NCI-H1048 (cell line): ENCODE measurements around the gene ITPKC.
"Not testable (repeated sequence)": the region's sequence is repeated elsewhere in the genome, so short reads cannot be mapped to it uniquely, and the experiment has no call there.

Experiments used
- DNase-seq: peaks from one replicate; lab custom pipeline; 2025; lab: John Stamatoyannopoulos, UW

ITPKC gene

DNA sequence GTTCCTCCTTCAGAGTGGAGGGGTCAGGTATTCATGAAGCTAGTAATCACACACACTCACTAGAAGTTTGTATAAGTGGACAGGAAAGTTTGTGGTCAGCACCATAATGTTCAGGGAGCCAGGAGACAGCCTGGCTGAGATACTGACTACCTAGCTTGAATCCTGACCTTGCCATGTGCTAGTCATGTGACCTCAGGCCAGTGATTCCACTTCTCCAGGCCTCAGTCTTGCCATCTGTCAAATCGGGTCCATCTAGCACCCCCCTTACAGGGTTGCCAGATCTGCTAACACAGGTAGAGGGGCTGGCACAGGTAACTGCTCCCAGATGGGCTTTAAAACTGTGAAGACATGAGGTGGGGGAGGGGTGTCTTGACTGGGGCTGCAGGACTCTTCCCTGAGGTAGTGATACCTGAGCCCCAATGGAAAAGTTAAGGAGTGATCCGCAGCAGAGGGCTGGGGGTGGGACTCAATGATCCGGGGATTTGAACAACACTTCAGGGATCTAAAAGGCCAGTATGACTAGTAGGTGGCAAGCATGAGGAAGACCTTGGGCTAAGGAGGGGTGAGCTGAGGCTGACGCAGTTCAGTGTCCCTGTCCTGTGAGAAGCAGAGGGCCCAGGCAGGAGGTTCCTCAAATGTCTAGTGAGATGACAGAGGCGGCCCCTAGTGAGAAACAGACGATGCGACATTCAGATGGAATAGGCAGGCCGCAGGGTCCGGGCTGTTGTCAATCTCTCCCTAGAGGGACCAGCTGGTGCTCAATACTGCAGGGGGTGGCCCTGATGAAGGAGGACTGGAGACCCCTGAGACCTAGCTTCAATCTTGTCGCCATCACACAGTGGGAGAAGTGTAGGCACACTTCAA is 24.8 kb downstream of the ITPKC start:
- no peak for DNase-seq

DNA sequence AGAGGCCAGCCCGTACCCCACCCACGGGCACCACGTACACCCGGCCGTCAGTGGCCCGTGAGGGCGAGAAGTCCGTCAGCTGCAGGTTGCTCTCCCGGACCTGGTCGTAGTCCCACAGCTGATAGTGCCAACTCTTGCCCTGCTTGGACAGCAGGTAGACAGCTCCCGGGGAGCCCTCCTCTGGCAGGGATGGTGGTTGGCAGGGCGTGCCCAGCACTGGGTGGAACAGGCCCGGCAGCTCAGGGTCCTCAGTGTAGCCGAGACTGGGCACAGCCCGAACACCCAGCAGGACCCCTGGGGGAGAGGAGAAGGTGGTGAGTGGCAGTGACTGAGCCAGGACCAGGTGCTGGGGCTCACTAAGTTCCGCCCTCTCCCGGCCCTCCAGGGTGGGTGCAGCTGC is 25.6 kb downstream of the ITPKC start:
- no peak for DNase-seq

DNA sequence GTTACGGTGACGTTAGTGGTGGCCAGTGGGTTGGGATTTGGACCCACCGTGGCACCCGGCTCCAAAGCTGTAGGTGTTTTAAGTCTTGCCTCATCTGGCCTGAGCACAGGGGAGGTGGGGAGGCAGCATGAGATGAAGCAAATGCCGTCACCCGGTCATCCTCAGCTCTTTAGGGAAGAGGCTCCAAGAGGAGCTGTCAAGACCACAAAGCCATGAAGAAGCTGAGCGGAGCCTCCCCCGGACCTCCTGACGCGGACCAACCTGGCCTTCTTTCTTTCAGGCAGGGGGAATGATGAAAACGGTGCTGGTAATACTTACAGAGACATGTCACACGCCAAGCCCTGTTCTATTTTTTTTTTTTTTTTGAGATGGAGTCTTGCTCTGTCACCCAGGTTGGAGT is 26.0 kb downstream of the ITPKC start:
- no peak for DNase-seq

DNA sequence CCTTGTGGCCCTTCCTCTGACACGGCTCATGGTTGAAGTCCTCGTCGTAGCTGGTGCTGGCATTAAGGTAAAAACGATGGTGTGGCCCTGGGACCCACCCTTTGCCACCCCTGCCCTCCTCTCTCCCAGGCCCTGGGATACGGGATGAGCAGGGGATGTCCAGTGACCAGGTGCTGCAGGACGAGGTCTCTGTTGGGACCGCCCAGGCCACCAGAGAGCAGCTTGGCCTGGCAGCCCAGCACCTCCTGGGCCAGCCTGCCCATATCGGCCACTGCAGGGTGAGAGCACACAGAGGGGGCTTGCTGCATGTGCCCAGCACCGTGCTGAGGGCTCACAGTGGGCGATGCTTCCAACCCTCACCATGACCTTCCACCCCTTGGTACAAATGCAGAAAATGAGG is 27.0 kb downstream of the ITPKC start:
- no peak for DNase-seq

DNA sequence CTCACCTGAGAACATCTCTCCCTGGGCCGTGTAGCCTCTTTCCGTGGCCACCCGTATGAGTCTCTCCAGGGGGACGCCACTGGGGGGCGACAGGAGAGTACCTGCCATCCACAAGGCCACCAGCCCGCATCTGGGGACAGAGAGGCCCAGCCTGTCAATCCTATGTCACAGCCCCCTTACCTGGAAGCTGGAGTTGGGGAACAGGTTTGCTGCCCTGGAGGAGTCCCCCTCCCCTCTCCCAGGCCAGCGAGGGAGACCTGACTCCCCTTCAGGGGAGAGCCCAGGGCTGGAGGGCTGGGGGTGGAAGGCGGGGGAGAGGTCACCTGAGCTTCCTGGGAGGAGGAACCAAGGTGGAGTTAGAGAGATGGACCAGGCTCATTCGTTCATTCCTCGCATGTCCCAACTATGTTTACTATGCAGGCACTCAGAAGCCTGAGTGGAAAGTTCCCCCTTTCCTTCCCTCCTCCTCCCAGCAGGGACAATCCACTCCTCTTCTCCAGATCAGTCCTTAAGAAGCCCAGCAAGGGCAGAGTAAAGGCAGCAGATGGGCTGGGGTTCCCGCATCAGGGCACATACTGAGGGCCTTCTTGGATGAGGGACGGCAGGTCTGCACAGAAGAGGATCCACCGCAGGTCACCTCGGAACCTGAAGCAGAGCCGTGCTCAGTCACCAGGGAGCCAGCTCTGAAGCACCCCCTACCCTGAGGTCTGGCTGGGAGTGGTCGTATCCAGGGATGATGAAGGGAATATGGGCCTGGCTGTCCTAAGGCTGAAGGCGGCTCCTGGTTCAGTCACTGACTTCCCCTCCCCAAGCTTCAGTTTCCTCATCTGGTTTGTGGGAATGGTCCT is 27.9 kb downstream of the ITPKC start:
- no peak for DNase-seq

DNA sequence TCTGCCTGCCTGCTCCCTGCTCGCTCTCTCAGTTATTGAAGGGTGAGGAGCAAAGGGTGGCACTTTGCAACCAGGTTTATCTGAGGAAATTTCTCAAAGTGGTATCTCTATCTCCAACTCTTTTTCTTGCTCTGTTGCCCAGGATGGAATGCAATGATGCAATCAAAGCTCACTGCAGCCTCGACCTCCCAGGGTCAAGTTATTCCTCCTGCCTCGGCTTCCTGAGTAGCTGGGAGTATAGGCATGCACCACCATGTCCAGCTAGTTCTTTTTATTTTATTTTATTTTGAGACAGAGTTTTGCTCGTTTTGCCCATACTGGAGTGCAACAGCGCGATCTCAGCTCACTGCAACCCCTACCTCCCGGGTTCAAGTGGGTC is 28.5 kb downstream of the ITPKC start:
- DNase-seq = no peak

DNA sequence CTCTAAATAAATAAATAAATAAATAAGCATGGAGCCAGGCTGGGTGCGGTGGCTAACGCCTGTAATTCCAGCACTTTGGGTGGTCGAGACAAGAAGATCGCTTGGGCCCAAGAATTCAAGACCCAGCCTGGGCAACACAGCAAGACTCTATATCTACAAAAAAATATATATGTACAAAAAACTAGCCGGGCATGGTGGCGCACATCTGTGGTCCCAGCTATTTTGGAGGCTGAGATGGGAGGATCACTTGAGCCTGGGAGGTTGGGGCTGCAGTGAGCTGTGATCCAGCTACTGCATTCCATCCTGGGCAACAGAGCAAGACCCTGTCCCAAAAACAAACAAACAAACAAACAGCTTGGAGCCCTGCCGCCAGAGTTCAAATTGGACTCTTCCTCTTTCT is 30.6 kb downstream of the ITPKC start:
- DNase-seq = no peak

DNA sequence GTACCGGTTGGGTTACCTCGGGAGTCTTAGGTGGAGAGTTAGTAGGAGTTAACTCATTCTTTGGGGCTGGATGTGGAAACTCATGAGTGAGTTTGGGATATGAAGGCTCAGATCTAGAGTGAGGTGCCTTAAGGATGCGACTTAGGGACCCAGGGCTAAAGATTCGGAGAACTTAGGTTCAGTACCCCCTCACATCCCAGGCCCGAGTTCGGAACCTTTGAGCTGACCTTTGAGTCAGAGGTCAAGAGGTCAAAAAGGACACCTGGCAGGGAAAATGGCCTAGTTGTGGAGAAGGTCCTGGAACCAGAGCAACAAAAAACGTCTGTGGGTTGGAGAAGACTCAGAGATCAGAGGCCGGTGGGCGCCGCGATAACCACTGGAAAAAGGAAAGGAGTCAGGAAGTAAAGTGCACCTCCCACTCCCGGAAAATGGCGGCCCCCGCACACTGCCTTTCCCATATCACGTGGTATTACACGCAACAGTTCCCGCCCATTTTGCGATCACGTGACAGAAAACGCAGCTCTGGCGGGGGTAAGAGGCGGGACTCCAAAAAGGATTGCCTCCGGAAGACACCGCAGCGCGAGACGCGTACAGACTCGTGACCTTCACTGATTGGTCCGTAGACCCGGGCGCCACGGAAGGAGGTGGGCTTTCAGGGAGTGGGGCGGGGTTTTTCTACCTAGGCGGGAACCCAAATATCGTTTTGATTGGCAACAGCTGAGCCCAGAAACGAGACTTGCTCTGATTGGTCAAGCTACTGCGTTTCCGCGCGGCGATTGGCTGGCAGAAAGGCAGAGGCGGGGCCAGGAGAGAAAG is 33.4 kb downstream of the ITPKC start, which contains the start of gene ACTMAP:
Gene ACTMAP, minus strand, starts transcription at position 420 of the 816 bp plus-strand sequence. CDS start 674 bp downstream, outside the sequence.
- DNase-seq = peak; percentile 98

DNA sequence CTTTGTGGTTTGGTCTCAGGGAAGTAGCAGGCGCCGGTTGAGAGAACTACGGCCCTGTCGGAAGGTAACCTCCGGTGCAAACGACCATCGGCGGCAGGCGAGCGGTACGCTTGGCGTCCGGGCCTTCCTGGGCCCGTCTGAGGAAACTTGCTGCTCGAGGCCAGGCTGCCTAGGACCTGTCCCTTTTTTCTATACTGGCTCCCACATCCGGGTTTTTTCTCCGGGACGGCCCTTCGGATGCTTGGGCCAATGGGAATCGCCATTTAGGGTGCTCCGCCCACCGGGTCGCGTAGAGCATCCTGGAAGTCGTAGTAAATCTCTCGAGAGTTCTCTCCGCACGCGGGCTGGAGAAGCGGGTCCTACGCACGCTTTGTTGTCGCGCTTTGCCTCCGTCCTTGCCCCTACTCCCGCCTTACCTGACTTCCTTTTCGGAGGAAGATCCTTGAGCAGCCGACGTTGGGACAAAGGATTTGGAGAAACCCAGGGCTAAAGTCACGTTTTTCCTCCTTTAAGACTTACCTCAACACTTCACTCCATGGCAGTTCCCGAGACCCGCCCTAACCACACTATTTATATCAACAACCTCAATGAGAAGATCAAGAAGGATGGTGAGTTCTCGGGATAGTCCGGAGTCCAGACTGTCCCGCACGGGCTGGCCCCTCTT is 34.1 kb downstream of the ITPKC start, which contains the start of gene SNRPA:
Gene SNRPA, plus strand, starts transcription at position 330 of the 664 bp plus-strand sequence. Its CDS starts 206 bp downstream, at position 536.
- DNase-seq = peak; percentile 88

DNA sequence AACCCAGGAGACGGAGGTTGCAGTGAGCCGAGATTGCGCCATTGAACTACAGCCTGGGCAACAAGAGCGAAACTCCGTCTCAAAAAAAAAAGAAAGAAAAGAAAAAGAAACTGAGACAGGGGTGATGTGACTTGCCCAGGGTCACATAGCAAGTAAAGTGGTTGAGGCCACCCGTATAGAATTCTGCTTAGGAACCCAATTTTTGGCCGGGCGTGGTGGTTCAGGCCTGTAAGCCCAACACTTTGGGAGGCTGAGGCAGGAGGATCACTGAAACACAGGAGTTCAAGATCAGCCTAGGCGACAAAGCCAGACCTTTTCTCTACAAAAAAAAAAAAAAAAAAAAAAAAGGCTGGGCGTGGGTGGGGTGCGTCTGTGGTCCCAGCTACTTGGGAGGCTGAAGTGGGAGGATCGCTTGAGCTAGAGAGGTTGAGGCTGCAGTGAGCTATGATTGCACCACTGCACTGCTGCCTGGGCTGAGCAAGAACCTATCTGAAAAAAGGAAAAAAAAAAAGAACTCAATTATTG is 35.4 kb downstream of the ITPKC start:
- no peak for DNase-seq

DNA sequence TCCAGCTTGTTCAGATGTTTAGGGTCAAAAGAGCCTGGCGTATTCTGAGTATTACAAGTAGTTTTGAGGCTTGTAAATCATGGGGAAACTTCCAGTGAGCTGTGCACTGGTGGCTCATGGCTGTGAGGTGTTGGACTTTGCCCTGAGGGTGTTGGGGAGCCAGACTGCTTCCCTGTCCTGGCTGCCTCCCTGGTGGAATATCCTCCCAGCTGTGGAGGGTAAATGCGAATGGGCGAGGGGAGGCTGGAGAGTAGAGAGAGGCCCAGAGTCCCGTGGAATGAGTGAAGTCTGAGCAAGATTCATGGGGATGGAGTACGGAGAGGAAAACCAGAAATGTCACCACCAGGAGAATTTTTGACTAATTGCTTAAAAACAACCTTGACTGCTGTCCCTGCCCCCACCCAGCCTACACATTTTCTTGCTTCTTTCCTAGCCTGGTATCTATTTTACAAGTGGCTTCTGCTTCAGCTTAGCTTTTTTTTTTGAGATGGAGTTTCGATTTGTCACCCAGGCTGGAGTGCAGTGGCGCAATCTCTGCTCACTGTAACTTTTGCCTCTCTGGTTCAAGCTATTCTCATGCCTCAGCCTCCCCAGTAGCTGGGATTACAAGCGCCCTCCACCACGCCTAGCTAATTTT is 37.8 kb downstream of the ITPKC start:
- DNase-seq = no peak

DNA sequence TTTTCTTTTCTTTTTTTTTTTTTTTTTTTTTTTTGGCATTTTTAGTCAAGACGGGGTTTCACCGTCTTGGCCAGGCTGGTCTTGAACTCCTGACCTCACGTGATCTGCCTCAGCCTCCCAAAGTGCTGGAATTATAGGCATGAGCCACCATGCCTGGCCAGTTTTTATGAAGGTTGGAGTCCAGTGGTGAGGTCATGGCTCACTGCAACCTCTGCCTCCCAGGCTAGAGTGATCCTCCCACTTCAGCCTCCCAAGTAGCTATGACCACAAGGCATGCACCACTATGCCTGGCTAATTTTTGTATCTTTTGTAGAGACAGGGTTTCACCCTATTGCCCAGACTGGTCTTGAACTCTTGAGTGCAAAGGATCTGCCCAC is 38.3 kb downstream of the ITPKC start:
- DNase-seq = no peak

DNA sequence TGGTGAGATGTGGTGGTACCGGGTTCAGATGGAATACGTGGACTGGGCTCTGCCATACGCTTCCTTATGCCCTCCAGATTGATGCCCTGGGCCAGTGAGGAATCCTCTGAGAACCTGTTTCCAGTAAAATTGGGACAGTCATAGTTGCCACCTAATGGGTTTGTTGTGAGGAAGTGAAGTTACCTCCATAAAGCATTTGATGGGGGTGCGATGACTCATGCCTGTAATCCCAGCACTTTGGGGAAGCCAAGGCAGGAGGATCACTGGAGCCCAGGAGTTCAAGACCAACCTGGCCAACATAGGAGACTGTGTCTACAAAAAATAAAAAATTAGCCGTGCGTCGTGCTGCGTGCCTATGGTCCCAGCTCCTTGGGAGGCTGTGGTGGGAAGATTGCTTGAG is 38.9 kb downstream of the ITPKC start:
- no peak for DNase-seq

DNA sequence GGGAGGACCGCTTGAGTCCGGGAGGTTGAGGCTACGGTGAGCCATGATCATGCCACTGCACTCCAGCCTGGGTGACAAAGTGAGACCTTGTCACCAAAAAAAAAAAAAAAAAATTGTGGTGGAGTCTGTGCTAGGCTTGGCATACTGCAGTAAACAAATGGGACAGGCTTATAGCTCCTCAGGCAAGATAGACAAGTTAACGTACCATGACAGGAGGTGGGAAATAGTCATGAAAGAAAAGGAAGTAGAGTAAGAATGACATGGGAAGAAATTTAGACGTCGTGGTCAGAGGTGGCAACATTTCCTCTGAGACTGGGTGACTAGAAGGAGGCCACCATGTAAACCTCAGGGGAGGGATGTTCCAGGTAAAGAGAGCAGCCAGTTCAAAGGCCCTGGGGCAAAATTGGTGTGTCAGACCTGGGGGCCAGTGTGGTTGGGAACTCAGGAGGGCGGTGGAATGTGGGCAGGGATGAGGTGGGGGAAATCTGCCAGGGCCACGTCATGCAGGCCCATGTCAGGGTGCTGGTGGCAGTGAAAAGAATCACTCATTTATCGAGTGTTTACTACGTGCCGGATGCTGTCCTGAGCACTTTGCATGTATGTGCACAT is 39.7 kb downstream of the ITPKC start:
- DNase-seq = no peak

DNA sequence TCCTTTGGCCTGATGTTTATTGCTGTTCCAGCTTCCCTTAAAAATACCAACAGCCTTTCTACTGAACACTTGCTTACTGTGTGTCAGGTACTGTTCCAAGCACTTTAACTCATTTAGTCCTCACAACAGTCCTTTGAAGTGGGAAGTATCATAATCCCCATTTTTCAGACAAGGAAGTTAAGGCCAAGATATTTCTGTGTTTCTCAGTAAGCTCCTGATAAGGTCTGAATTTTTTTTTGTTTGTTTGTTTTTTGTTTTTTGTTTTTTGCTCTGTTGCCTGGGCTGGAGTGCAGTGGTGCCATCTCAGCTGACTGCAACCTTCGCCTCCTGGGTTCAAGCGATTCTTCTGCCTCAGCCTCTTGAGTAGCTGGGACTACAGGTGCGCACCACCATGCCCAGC is 41.6 kb downstream of the ITPKC start:
- DNase-seq = no peak

DNA sequence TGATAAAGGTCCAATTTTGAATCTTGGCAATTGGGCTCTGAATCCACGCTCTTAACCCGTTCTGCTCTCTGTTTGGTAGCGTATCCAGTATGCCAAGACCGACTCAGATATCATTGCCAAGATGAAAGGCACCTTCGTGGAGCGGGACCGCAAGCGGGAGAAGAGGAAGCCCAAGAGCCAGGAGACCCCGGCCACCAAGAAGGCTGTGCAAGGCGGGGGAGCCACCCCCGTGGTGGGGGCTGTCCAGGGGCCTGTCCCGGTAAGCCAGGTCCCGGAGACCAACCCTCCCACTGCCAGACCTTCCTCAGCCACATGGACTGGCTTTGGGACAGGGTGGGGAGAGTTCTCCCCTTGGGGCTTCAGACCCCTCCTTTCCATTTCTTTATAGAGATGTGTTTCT is 42.4 kb downstream of the ITPKC start:
- DNase-seq = no peak

DNA sequence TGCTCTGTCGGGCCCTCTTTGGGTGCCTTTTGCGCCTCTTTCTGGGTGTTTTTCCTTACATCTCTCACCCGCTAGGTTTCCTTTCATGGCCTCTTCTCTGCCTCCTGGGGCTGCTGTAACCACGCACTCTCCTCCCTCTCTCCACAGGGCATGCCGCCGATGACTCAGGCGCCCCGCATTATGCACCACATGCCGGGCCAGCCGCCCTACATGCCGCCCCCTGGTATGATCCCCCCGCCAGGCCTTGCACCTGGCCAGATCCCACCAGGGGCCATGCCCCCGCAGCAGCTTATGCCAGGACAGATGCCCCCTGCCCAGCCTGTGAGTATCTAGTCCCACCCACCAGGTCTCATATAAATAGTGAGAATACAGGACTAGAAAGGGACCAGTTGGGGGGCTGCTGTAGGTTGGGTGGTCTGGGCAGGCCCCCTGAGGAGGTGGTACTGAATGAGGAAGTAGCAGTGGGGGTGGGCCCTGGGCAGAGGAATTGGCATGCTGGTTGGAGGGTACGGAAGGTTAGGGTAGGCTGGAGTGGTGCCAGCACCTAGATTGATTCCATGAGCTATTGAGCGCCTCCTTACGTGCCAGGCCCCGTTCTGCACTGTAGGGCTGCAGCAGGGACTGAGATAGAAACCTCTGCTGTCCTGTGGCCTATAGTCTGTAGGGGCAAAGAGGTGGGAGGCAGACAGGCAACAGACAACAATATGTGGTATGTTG is 46.0 kb downstream of the ITPKC start:
- no peak for DNase-seq

DNA sequence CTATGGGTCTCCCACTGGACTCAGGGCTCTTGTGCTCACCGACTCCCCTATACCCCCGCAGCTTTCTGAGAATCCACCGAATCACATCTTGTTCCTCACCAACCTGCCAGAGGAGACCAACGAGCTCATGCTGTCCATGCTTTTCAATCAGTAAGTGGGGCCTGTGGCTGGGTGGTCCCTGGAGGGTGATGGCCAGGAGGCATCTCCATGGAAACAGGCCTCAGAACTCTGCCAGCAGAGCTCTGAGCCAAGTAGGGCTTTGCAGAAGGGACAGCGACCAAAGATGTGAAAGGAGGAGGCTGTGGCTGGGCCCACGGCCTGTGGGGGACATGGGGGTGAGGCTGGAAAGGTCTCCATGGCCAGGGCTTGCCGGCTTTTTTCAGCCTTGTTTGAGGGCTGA is 46.6 kb downstream of the ITPKC start:
- DNase-seq = no peak

DNA sequence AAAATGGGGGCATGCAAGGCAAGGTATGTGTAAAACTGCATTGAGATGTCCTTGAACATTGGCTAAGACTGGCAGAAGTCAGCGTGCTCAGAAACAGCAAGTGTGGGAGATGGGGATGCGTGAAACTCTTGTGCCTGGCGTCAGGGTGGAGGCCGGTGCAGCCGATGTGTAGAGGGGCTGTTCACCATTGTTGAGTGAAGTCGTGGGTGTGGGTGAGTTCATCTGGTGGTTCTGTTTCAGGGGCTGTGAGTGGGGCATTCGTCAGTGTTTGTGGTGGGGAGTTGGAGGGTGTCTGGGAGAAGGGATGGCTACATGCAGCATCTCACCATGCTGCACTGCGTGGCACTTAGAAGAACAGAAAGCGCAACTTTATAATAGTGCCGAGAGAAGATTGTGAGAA is 47.1 kb downstream of the ITPKC start:
- no peak for DNase-seq

DNA sequence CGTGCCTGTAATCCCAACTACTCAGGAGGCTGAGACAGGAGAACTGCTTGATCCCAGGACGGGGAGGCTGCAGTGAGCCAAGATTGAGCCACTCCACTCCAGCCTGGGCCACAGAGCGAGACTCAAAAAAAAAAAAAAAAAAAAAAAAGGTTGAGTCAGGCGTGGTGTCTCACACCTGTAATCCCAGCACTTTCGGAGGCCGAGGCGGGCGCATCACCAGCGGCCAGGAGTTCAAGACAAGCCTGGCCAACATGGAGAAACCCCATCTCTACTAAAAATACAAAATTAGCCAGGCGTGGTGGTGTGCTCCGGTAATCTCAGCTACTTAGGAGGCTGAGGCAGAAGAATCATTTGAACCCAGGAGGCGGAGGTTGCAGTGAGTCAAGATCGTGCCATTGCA is 49.5 kb downstream of the ITPKC start:
- DNase-seq = not testable (repeated sequence)
